HG02642 (cell line): Measurements from ENCODE around the gene CFDP1.
"Not testable (repeated sequence)": the region's sequence is repeated elsewhere in the genome, so short reads cannot be mapped to it uniquely, and the experiment has no call there.

Source experiments
- ATAC-seq: cut with Tn5 transposase; IDR thresholded peaks from one replicate; pipeline ENCODE4 v1.9.1; 2021; ENCODE audit warnings: mild to moderate bottlenecking; ENCODE audit not compliant: unreplicated experiment, poor library complexity

CFDP1 gene

DNA sequence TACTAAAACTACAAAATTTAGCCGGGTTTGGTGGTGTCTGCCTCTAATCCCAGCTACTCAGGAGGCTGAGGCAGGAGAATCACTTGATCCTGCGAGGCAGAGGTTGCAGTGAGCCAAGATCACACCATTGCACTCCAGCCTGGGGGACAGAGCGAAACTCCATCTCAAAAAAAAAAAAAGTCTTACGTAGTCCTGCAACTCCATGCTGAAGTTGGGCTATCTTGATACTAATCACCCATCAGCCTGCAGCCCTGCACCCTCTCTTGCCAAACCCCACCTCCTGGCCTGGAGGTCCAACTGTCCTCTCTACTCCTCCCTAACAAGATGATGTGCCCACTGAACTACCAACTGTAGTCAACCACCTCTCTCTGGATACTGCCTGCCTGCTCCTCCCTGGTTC lies 26.4 kb upstream of the CFDP1 start:
- no peak for ATAC-seq

DNA sequence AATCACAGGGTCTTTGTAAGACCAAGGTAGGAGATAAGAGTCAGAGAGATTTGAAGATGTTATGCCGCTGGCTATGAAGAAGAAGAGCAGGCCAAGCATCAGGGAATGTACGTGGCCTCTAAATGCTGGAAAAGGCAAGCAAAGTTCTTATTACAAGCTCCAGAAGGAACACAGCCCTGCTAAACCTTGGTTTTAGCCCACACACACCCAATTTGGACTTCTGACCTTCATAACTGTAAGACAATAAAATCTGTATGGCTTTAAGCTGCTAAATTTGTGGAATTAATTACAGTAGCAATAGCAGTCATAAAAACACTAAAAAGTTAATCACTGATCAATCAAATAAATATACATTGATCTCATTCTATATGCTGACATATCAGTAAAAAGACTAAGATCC lies 25.1 kb upstream of the CFDP1 start:
- ATAC-seq: no peak

- no peak for ATAC-seq
These were observed 24.7 kb upstream of the CFDP1 start for GRCh38 chr16:75458029-75458428.

DNA sequence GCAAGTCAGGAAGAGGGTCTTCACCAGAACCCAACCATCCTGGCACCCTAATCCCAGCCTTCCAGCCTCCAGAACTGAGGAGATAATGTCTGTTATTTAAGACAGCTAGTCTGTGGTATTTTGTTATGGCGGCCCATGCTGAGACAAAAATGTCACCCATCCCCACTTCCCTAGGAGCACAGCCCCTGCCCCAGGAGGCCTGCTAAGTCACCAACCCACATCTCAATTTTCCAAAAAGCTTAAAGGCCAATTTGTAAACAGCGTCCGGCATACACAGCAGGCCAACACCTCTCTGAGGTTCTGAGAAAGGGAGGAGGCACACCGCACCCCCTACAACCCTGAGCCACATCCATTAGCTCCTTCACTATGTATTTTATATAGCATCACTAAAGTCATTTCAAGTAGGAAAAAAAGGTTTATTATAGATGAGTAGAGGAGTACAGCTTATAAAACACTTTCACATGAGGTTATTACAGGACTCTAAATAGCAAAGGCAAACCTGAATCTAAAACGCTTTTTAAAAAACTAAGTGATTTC lies 24.2 kb upstream of the CFDP1 start:
- no peak for ATAC-seq

DNA sequence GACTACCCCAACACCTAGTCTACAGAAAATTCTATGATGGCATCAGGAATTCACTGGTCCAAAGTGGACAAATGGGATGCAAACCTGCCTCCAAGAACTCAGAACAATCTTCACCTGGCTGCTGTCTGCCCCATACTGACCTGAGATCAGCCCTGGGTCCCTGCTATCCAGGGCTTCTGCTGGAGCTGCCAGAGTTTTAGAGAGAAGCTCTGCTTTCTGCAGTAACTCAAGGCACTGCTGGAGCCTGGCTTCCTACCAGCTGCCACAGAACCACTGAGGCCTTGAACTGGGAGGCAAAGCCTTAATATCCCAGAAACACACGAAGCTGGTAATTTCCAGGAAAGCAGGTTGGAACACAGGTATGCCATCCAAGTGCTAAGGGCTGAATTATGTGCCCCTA lies 23.7 kb upstream of the CFDP1 start:
- no peak for ATAC-seq

GRCh38 chr16:75456486-75456885 lies 23.2 kb upstream of the CFDP1 start:
- not testable (repeated sequence) for ATAC-seq

- ATAC-seq: no peak
These were observed 22.4 kb upstream of the CFDP1 start for GRCh38 chr16:75455677-75456076.

DNA sequence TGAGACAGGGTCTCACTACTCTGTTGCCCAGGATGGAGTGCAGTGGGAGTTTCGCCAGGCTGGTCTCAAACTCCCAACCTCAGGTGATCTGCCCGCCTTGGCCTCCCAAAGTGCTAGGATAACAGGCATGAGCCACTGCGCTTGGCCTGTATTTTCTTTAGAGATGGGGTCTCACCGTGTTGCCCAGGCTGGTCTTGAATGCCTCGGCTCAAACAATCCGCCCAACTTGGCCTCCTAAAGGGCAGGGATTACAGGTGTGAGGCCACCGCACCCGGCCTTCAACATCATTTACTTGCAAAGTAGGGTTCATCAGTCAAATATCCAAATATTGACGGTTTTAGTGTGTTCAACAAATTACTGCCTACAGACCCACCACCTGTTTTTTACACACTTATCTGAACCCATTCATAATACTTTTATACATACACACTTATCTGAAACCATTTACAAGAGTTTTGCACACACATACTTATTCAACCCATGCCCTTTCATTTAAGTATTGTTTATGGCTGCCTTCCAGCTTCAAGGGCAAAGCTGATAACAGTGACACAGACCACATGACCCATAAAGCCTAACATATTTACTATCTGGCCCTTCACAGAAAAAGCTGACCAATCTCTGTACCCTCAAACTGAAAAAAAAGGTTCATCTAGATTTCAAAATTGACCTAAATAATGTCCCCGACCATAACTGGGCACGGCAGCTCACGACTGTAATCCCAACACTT lies 19.3 kb upstream of the CFDP1 start:
- ATAC-seq: no peak

GRCh38 chr16:75446416-75446815 lies 13.1 kb upstream of the CFDP1 start:
- ATAC-seq: no peak

- no peak for ATAC-seq
These were observed 12.0 kb upstream of the CFDP1 start for GRCh38 chr16:75445298-75445697.

DNA sequence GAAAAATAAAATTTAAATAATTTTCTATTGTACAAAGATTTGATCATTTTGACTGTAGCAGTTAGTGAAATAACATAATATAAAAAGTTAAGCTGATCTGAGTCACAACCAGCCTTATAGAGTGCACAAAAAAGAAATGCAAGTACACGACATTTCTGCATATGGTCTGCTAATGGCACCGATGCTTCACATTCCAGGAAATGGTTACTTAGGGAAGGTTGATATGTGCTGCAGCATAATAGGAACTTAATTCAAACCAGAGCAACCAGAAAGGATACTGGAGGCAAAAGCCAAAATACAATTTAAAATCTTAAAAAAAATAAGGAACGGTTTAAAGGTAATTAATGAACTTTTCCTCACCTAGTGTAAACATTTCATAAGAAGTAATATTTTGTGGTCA lies 10.0 kb upstream of the CFDP1 start:
- no peak for ATAC-seq

GRCh38 chr16:75433732-75434413 lies 570 bp upstream of the CFDP1 start:
- ATAC-seq: peak; percentile 74

DNA sequence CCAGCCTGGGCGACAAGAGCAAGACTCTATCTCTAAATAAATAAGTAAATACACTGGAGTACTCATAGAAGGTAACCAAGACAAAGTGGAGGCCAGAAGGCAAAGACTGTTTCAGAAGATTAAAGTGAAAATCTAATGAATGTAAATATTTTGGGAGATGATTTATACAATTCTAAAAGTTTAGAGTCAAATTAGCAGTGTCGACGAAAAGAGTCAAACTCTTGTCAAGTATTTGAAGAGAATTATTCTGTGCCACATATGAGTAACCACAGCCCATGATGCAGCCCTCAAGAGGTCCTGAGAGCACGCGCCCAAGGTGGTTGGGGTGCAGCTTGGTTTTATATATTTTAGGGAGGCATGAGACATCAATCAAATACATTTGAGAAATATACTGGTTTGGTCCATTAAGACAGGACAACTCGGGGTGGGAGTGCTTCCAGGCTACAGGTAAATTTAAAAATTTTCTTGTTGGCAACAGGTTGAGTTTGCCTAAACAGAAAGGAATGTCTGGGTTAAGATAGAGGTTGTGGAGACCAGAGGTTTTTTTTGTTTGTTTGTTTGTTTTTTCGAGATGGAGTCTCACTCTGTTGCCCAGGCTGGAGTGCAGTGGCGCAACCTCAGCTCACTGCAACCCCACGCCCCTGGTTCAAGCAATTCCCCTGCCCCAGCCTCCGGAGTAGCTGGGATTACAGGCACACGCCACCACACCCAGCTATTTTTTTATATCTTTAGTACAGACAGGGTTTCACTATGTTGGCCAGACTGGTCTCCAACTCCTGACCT lies 3.5 kb downstream of the CFDP1 start:
- ATAC-seq: no peak

DNA sequence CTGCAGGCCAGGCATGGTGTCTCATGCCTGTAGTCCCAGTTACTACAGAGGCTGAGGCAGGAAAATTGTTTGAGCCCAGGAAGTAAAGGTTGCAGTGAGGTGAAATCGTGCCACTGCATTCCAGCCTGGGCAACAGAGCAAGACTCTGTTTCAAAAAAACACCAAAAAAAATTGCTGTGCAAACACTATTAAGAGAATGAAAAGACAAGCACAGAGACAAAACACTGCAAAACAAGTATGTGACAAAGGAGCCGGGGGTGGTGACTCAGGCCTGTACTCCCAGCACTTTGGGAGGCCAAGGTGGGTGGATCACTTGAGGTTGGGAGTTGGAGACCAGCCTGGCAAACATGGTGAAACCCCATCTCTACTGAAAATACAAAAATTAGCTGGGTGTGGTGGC lies 6.8 kb downstream of the CFDP1 start:
- not testable (repeated sequence) for ATAC-seq

- not testable (repeated sequence) for ATAC-seq
These were observed 9.1 kb downstream of the CFDP1 start for GRCh38 chr16:75424105-75424762.

DNA sequence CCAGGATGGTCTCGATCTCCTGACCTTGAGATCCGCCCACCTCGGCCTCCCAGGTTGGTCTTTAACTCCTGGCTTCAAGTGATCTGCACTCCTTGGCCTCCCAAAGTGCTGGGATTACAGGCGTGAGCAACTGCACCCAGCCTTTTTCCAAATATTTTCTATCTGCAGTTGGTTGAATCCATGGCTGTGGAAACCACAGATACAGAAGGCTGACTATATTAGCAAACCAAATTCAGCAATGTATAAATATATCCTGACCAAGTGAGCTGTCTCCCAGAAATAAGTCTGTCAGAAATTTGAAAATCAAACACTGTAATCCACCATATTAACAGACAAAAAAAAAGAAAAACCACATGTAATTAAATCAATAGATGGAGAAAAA lies 9.6 kb downstream of the CFDP1 start:
- no peak for ATAC-seq

DNA sequence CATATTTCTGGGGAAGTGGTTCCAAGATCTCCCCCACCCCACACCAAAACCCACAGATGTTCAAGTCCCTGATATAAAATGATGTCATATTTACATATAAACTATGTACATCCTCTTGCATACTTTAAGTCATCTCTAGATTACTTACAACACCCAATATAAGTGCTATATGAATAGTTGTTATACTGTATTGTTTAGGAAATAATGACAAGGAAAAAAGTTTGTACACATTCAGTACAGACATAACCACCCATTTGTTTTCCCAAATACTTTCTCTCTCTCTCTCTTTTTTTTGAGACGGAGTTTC lies 11.5 kb downstream of the CFDP1 start:
- ATAC-seq: no peak

GRCh38 chr16:75420987-75421819 lies 12.1 kb downstream of the CFDP1 start:
- ATAC-seq: peak; percentile 84

GRCh38 chr16:75416904-75417565 lies 16.3 kb downstream of the CFDP1 start:
- ATAC-seq: no peak
